ENCODE measurements around the gene TRANK1.
A peak's percentile ranks its signal among the peaks of the same experiment; 100 is the strongest.

The TRANK1 gene
- long read RNA-seq, partial matches to known transcripts = 8 of 10 reads
- long read RNA-seq, other reads (novel, unspliced or antisense) = 2 of 10 reads

DNA sequence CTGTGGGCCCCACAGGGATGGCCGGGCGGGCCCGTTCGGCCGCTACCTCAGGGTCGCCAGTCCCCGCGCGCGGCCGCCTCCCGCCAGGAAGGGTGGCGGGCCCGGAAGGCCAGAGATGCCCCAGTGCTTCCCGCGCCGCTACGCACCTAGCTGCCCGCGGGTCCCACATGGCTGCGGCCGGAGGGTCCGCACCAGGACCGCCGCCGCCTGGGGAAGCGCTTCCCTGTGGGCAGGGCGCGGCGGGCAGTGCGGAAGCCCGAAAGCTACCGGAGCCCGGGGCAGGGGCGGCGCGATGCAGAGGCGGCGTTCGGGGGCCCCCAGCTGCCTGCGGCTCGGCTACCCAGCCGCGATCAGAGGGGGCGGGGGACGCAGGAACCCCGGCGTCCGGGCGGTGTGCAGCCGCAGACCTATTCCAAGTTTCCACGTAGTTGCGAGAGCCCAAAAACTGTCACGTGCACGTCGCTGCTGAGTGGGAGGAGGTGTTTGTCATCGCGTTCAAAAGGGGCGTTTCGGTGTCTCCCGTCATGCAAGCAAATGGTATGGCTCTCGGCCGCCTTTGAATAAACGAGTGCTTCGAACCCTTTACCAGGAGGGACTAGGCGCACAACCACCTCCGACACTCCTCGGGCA, at the start of gene TRANK1:
Gene TRANK1, minus strand, starts transcription at position 414 of the 630 bp plus-strand sequence. Its CDS starts 245 bp downstream, at position 169.
- DNase-seq (ENCODE audit: low read depth in 1 of 2, low spot score in 1 of 2) = peak; percentile 28 to 61
- no peak for TF ChIP-seq GABPA (IDR thresholded peaks at IDR 0.05; ENCODE audit: low read depth)
- TF ChIP-seq, protein P1, sequence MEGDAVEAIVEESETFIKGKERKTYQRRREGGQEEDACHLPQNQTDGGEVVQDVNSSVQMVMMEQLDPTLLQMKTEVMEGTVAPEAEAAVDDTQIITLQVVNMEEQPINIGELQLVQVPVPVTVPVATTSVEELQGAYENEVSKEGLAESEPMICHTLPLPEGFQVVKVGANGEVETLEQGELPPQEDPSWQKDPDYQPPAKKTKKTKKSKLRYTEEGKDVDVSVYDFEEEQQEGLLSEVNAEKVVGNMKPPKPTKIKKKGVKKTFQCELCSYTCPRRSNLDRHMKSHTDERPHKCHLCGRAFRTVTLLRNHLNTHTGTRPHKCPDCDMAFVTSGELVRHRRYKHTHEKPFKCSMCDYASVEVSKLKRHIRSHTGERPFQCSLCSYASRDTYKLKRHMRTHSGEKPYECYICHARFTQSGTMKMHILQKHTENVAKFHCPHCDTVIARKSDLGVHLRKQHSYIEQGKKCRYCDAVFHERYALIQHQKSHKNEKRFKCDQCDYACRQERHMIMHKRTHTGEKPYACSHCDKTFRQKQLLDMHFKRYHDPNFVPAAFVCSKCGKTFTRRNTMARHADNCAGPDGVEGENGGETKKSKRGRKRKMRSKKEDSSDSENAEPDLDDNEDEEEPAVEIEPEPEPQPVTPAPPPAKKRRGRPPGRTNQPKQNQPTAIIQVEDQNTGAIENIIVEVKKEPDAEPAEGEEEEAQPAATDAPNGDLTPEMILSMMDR (IDR thresholded peaks at IDR 0.05; ENCODE audit: insufficient read depth, low read length) = no peak
- TF ChIP-seq, protein P2, sequence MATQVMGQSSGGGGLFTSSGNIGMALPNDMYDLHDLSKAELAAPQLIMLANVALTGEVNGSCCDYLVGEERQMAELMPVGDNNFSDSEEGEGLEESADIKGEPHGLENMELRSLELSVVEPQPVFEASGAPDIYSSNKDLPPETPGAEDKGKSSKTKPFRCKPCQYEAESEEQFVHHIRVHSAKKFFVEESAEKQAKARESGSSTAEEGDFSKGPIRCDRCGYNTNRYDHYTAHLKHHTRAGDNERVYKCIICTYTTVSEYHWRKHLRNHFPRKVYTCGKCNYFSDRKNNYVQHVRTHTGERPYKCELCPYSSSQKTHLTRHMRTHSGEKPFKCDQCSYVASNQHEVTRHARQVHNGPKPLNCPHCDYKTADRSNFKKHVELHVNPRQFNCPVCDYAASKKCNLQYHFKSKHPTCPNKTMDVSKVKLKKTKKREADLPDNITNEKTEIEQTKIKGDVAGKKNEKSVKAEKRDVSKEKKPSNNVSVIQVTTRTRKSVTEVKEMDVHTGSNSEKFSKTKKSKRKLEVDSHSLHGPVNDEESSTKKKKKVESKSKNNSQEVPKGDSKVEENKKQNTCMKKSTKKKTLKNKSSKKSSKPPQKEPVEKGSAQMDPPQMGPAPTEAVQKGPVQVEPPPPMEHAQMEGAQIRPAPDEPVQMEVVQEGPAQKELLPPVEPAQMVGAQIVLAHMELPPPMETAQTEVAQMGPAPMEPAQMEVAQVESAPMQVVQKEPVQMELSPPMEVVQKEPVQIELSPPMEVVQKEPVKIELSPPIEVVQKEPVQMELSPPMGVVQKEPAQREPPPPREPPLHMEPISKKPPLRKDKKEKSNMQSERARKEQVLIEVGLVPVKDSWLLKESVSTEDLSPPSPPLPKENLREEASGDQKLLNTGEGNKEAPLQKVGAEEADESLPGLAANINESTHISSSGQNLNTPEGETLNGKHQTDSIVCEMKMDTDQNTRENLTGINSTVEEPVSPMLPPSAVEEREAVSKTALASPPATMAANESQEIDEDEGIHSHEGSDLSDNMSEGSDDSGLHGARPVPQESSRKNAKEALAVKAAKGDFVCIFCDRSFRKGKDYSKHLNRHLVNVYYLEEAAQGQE (IDR thresholded peaks at IDR 0.05; ENCODE audit: insufficient replicate concordance, low read depth) = no peak
- TF ChIP-seq SPI1 (IDR thresholded peaks at IDR 0.05; ENCODE audit: borderline replicate concordance, low read depth) = no peak
- TF ChIP-seq POLR2AphosphoS5 (IDR thresholded peaks at IDR 0.05; ENCODE audit: low read depth) = no peak
- H3K27me3 ChIP-seq (ENCODE audit: insufficient read depth, poor library complexity, severe bottlenecking) = no peaks in the 10 kb centered on the region
- H3K27ac ChIP-seq (replicated peaks) = peak within 1 kb of the TSS; percentile 6; the same call in 1 of the 2 replicates
- peak within 1 kb of the TSS; percentile 69 for H3K4me3 ChIP-seq (replicated peaks; ENCODE audit: insufficient read depth, low read length)

DNA sequence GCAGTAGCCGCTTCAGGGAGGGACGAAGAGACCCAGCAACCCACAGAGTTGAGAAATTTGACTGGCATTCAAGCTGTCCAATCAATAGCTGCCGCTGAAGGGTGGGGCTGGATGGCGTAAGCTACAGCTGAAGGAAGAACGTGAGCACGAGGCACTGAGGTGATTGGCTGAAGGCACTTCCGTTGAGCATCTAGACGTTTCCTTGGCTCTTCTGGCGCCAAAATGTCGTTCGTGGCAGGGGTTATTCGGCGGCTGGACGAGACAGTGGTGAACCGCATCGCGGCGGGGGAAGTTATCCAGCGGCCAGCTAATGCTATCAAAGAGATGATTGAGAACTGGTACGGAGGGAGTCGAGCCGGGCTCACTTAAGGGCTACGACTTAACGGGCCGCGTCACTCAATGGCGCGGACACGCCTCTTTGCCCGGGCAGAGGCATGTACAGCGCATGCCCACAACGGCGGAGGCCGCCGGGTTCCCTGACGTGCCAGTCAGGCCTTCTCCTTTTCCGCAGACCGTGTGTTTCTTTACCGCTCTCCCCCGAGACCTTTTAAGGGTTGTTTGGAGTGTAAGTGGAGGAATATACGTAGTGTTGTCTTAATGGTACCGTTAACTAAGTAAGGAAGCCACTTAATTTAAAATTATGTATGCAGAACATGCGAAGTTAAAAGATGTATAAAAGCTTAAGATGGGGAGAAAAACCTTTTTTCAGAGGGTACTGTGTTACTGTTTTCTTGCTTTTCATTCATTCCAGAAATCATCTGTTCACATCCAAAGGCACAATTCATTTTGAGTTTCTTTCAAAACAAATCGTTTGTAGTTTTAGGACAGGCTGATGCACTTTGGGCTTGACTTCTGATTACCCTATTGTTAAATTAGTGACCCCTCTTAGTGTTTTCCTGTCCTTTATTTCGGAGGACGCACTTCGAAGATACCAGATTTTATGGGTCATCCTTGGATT, 48.8 kb upstream of the TRANK1 start, which contains the start of gene MLH1:
Gene MLH1, plus strand, starts transcription at position 193 of the 958 bp plus-strand sequence. Its CDS starts 30 bp downstream, at position 223.
- TF ChIP-seq POLR2AphosphoS5 (IDR thresholded peaks at IDR 0.05; ENCODE audit: low read depth) (peak; percentile 72; the same call in 1 of the 2 replicates), GABPA (IDR thresholded peaks at IDR 0.05; ENCODE audit: low read depth) (peak; percentile 79), SPI1 (IDR thresholded peaks at IDR 0.05; ENCODE audit: borderline replicate concordance, low read depth) (peak; percentile 29; the same call in 1 of the 2 replicates)
- TF ChIP-seq, protein P1 (IDR thresholded peaks at IDR 0.05; ENCODE audit: insufficient read depth, low read length) = no peak
- TF ChIP-seq, protein P2 (IDR thresholded peaks at IDR 0.05; ENCODE audit: insufficient replicate concordance, low read depth) = peak; percentile 30
- peak within 1 kb of the TSS; percentile 64 for H3K4me3 ChIP-seq (replicated peaks; ENCODE audit: insufficient read depth, low read length)
- peak; percentile 94 to 100 for DNase-seq (ENCODE audit: low read depth in 1 of 2, low spot score in 1 of 2)

GRCh38 chr3:36992806-36993325, 48.0 kb upstream of the TRANK1 start, which contains the start of gene EPM2AIP1:
Gene EPM2AIP1, minus strand, starts transcription at chr3:36993131. Its CDS starts 54 bp downstream, at chr3:36993077.
- peak within 1 kb of the TSS; percentile 96 for H3K27ac ChIP-seq (replicated peaks)
- DNase-seq (ENCODE audit: low read depth in 1 of 2, low spot score in 1 of 2) = peak in 1 of 2 experiments; percentile 100
- peak within 1 kb of the TSS; percentile 64 for H3K4me3 ChIP-seq (replicated peaks; ENCODE audit: insufficient read depth, low read length)
- TF ChIP-seq GABPA (IDR thresholded peaks at IDR 0.05; ENCODE audit: low read depth) (no peak), POLR2AphosphoS5 (IDR thresholded peaks at IDR 0.05; ENCODE audit: low read depth) (peak; percentile 79), SPI1 (IDR thresholded peaks at IDR 0.05; ENCODE audit: borderline replicate concordance, low read depth) (no peak)
- TF ChIP-seq, protein P2 (IDR thresholded peaks at IDR 0.05; ENCODE audit: insufficient replicate concordance, low read depth) = peak; percentile 63
- H3K27me3 ChIP-seq (ENCODE audit: insufficient read depth, poor library complexity, severe bottlenecking) = no peaks in the 10 kb centered on the region

More for the DNA sequence above, 48.8 kb upstream of the TRANK1 start, which contains the start of gene MLH1:
- no peaks in the 10 kb centered on the region for H3K27me3 ChIP-seq (ENCODE audit: insufficient read depth, poor library complexity, severe bottlenecking)
- H3K27ac ChIP-seq (replicated peaks) = peak within 1 kb of the TSS; percentile 96
